GM12875 (cell line): ENCODE data around the gene ANKRD23.

ENCODE experiments used
- H3K4me3 ChIP-seq: one replicate; pipeline ENCODE4 v1.5.1; 2011; ENCODE audit warnings: low read depth, low read length, control low read depth
- CTCF ChIP-seq: IDR thresholded peaks from 2 replicates; pipeline ENCODE4 v1.5.1; 2011; ENCODE audit warnings: low read depth, mild to moderate bottlenecking, control low read depth, inconsistent platforms, low read length, moderate library complexity, borderline replicate concordance; ENCODE audit not compliant: insufficient read depth

Gene ANKRD23

GRCh38 chr2:96870626-96871255, 26.9 kb upstream of the ANKRD23 start:
- no peak for TF ChIP-seq CTCF
- H3K4me3 ChIP-seq: peak overlapping the region; percentile 84

GRCh38 chr2:96869822-96870625, 26.2 kb upstream of the ANKRD23 start, which contains the start of gene SEMA4C:
Gene SEMA4C (minus strand): TSS chr2:96870080. CDS start chr2:96867886, 2,194 bp downstream.
- no peak for TF ChIP-seq CTCF
- H3K4me3 ChIP-seq: peak within 1 kb of the TSS; percentile 84

- peak overlapping the region; percentile 84 for H3K4me3 ChIP-seq
- TF ChIP-seq CTCF: no peak
Measured at GRCh38 chr2:96869281-96869821, 25.5 kb upstream of the ANKRD23 start.

GRCh38 chr2:96868555-96869280, 24.9 kb upstream of the ANKRD23 start:
- peak; percentile 87 for TF ChIP-seq CTCF
- peak overlapping the region; percentile 84 for H3K4me3 ChIP-seq

GRCh38 chr2:96867756-96868554, 24.1 kb upstream of the ANKRD23 start:
- TF ChIP-seq CTCF: no peak
- H3K4me3 ChIP-seq: peak overlapping the region; percentile 84

GRCh38 chr2:96866986-96867755, 23.4 kb upstream of the ANKRD23 start:
- peak overlapping the region; percentile 84 for H3K4me3 ChIP-seq

More at GRCh38 chr2:96866986-96867755, 23.4 kb upstream of the ANKRD23 start:
- no peak for TF ChIP-seq CTCF
